Neural progenitor cell (in vitro differentiated cells): ENCODE results near the gene HLA-DPB1. TPM values are rescaled to one million over a fixed set of nuclear protein-coding genes. Genes with fewer than 3 reads are reported as not detected.

Experiments used
- DNase-seq: peaks from one replicate; pipeline ENCODE4 v3.0.0-alpha.2; 2016; ENCODE audit warnings: low spot score
- H2AFZ ChIP-seq: fragments of 200-600 bp; sonication (generic); replicated peaks from 2 replicates; pipeline ENCODE4 v1.6.1; 2016; ENCODE audit warnings: antibody characterized with exemption
- H3F3A ChIP-seq: fragments of 200-600 bp; sonication (generic); 2 replicates; pipeline ENCODE4 v1.6.1; 2016; ENCODE audit warnings: antibody characterized with exemption, low read depth
- H3K27ac ChIP-seq: fragments of 200-600 bp; sonication (generic); 2 replicates; pipeline ENCODE4 v1.5.1; 2016; ENCODE audit warnings: mild to moderate bottlenecking
- H3K27me3 ChIP-seq: fragments of 200-600 bp; sonication (generic); 2 replicates; pipeline ENCODE4 v1.6.1; 2016; ENCODE audit warnings: mild to moderate bottlenecking, moderate library complexity
- H3K36me3 ChIP-seq: fragments of 200-600 bp; sonication (generic); 2 replicates; pipeline ENCODE4 v1.5.1; 2016
- H3K4me1 ChIP-seq: fragments of 200-600 bp; sonication (generic); 2 replicates; pipeline ENCODE4 v1.6.1; 2016; ENCODE audit warnings: mixed run types
- H3K4me2 ChIP-seq: fragments of 200-600 bp; sonication (generic); 2 replicates; pipeline ENCODE4 v1.6.1; 2016
- H3K4me3 ChIP-seq: fragments of 200-600 bp; sonication (generic); 2 replicates; pipeline ENCODE4 v1.5.1; 2016
- H3K79me2 ChIP-seq: fragments of 200-600 bp; sonication (generic); 2 replicates; pipeline ENCODE4 v1.6.1; 2016; ENCODE audit warnings: low read depth
- H3K9ac ChIP-seq: fragments of 200-600 bp; sonication (generic); 2 replicates; pipeline ENCODE4 v1.6.1; 2016
- H3K9me3 ChIP-seq: fragments of 200-600 bp; sonication (generic); 2 replicates; pipeline ENCODE4 v1.5.1; 2016; ENCODE audit warnings: low read depth
- H4K20me1 ChIP-seq: fragments of 200-600 bp; sonication (generic); 2 replicates; pipeline ENCODE4 v1.6.1; 2016; ENCODE audit warnings: low read depth
- H3K27ac Mint-ChIP-seq: 3 replicates; pipeline ENCODE4 v1.8.0; 2021; ENCODE audit warnings: mixed read lengths
- H3K27me3 Mint-ChIP-seq: 2 replicates; pipeline ENCODE4 v1.8.0; 2022; ENCODE audit warnings: low read depth, mild to moderate bottlenecking, inconsistent platforms, moderate library complexity, mixed read lengths; ENCODE audit not compliant: insufficient read depth
- H3K36me3 Mint-ChIP-seq: 3 replicates; pipeline ENCODE4 v1.8.0; 2021; ENCODE audit warnings: mixed read lengths
- H3K4me1 Mint-ChIP-seq: 3 replicates; pipeline ENCODE4 v1.8.0; 2021; ENCODE audit warnings: mixed read lengths
- H3K4me3 Mint-ChIP-seq: 3 replicates; pipeline ENCODE4 v1.8.0; 2021; ENCODE audit warnings: mild to moderate bottlenecking, moderate library complexity, mixed read lengths
- H3K9me3 Mint-ChIP-seq: 3 replicates; pipeline ENCODE4 v1.8.0; 2020; ENCODE audit warnings: mixed read lengths
- CTCF ChIP-seq: fragments of 200-600 bp; sonication (generic); IDR thresholded peaks from 2 replicates; pipeline ENCODE4 v1.5.1; 2017; ENCODE audit warnings: antibody characterized with exemption, mild to moderate bottlenecking
- EZH2 ChIP-seq: fragments of 200-600 bp; sonication (generic); IDR thresholded peaks from 2 replicates; pipeline ENCODE4 v1.6.1; 2017; ENCODE audit warnings: antibody characterized with exemption, mild to moderate bottlenecking, moderate library complexity
- EZH2phosphoT487 ChIP-seq: fragments of 200-600 bp; sonication (generic); IDR thresholded peaks from 2 replicates; pipeline ENCODE4 v1.6.1; 2017; ENCODE audit warnings: antibody characterized with exemption
- total RNA-seq: library from RNA; depleted of rRNA; stranded (reverse); fragments of >200 nt; gene quantifications from 2 replicates; pipeline ENCODE4 v1.2.3, GENCODE V29; 2015; ENCODE audit warnings: low replicate concordance

Gene HLA-DPB1
- total RNA-seq, 1 donor from 2014 or later, result 8.0 TPM

GRCh38 chr6:33103776-33104175 is 28.0 kb downstream of the HLA-DPB1 start:
- Histone ChIP-seq H4K20me1 (no peaks in the 10 kb centered on the region), H3K79me2 (no peaks in the 10 kb centered on the region), H3K9me3 (no peaks in the 10 kb centered on the region), H2AFZ (no peak overlapping the region), H3K9ac (no peak overlapping the region), H3K4me2 (no peak overlapping the region), H3K27me3 (peaks cover 18% of the 10 kb centered on the region), H3F3A (no peaks in the 10 kb centered on the region), H3K27ac (no peak overlapping the region), H3K36me3 (no peaks in the 10 kb centered on the region), H3K4me3 (no peak overlapping the region), H3K4me1 (no peaks in the 10 kb centered on the region)
- H3K27ac Mint-ChIP-seq, result no peak overlapping the region
- no peaks in the 10 kb centered on the region for H3K4me1 Mint-ChIP-seq
- H3K36me3 Mint-ChIP-seq, result no peaks in the 10 kb centered on the region
- H3K27me3 Mint-ChIP-seq, result peaks cover 16% of the 10 kb centered on the region
- no peak overlapping the region for H3K4me3 Mint-ChIP-seq
- DNase-seq, result no peak
- peaks cover 38% of the 10 kb centered on the region for H3K9me3 Mint-ChIP-seq
- no peak for TF ChIP-seq EZH2phosphoT487
- TF ChIP-seq CTCF, result no peak
- TF ChIP-seq EZH2, result no peak

- Histone ChIP-seq H3K27me3 (peaks cover 29% of the 10 kb centered on the region), H3K9me3 (no peaks in the 10 kb centered on the region), H3K27ac (no peak overlapping the region), H3K36me3 (no peaks in the 10 kb centered on the region), H3K4me2 (no peak overlapping the region), H4K20me1 (no peaks in the 10 kb centered on the region), H2AFZ (no peak overlapping the region), H3K9ac (no peak overlapping the region), H3K4me3 (no peak overlapping the region), H3K79me2 (no peaks in the 10 kb centered on the region), H3K4me1 (no peaks in the 10 kb centered on the region), H3F3A (no peaks in the 10 kb centered on the region)
- Mint-ChIP-seq H3K4me3 (no peak overlapping the region), H3K27me3 (peaks cover 19% of the 10 kb centered on the region), H3K27ac (no peak overlapping the region), H3K36me3 (no peaks in the 10 kb centered on the region), H3K9me3 (peaks cover 29% of the 10 kb centered on the region), H3K4me1 (no peaks in the 10 kb centered on the region)
- no peak for DNase-seq
- TF ChIP-seq EZH2phosphoT487 (no peak), EZH2 (no peak), CTCF (no peak)
Observed at GRCh38 chr6:33104887-33105286, 29.1 kb downstream of the HLA-DPB1 start.

- TF ChIP-seq EZH2phosphoT487, result no peak
- TF ChIP-seq CTCF, result no peak
- no peak for TF ChIP-seq EZH2
- peaks cover 19% of the 10 kb centered on the region for H3K27me3 Mint-ChIP-seq
- no peaks in the 10 kb centered on the region for H4K20me1 ChIP-seq
- no peak for DNase-seq
- no peak overlapping the region for H3K27ac ChIP-seq
- no peaks in the 10 kb centered on the region for H3K9me3 ChIP-seq
- H3K9me3 Mint-ChIP-seq, result peaks cover 24% of the 10 kb centered on the region
- H3K27me3 ChIP-seq, result peaks cover 34% of the 10 kb centered on the region
- H3K4me1 ChIP-seq, result no peaks in the 10 kb centered on the region
- no peaks in the 10 kb centered on the region for H3K36me3 ChIP-seq
- no peak overlapping the region for H3K4me3 ChIP-seq
- H3K4me2 ChIP-seq, result no peak overlapping the region
- H3F3A ChIP-seq, result no peaks in the 10 kb centered on the region
- H3K4me3 Mint-ChIP-seq, result no peak overlapping the region
- no peak overlapping the region for H3K9ac ChIP-seq
- H3K27ac Mint-ChIP-seq, result no peak overlapping the region
- no peak overlapping the region for H2AFZ ChIP-seq
- H3K4me1 Mint-ChIP-seq, result no peaks in the 10 kb centered on the region
- H3K79me2 ChIP-seq, result no peaks in the 10 kb centered on the region
- H3K36me3 Mint-ChIP-seq, result no peaks in the 10 kb centered on the region
Observed at GRCh38 chr6:33105386-33105785, 29.6 kb downstream of the HLA-DPB1 start.
